Thoracic aorta endothelial cell (primary cell): ENCODE data around the gene CHRNA7. TPM values are rescaled to one million over a fixed set of nuclear protein-coding genes. Genes with fewer than 3 reads are reported as not detected.

ENCODE experiments used
- small RNA-seq: library from RNA; depleted of rRNA; stranded (forward); fragments of <200 nt; gene quantifications from one replicate; pipeline ENCODE3, GENCODE V24; 2012
- total RNA-seq: library from RNA; depleted of rRNA; stranded (reverse); fragments of >200 nt; gene quantifications from 2 replicates; pipeline ENCODE4 v1.2.3, GENCODE V29; 2012

The CHRNA7 gene
- total RNA-seq, result 1.0 and 4.1 TPM in 2 replicates

GRCh38 chr15:32029862-32030781, at the start of gene CHRNA7:
CHRNA7 (plus strand) TSS chr15:32030515; CDS start chr15:32030595, 80 bp downstream.

Small RNA genes within 50 kb of the gene (small RNA-seq; reads per million reads assigned to genes)
- not detected for gene RF00019

Other genes starting within 250 kb of the CHRNA7 start
- 0.14 and 0.27 TPM in 2 replicates for gene OTUD7A, start 159.8 kb upstream of the CHRNA7 start, total RNA-seq